Astrocyte (in vitro differentiated cells and primary cell): ENCODE data around the gene ZNF587. TPM values are rescaled to one million over a fixed set of nuclear protein-coding genes. Genes with fewer than 3 reads are reported as not detected.

ENCODE experiments used
- DNase-seq: peaks from one replicate; pipeline ENCODE4 v3.0.0-alpha.2; 2010; ENCODE audit warnings: low read depth
- FAIRE-seq: peaks from 2 replicates; lab custom pipeline; 2011; peaks lifted over from hg19 to GRCh38; lab: Jason Lieb, UNC
- H2AFZ ChIP-seq: 2 replicates; pipeline ENCODE4 v1.6.0; 2012; ENCODE audit warnings: low read depth, low read length, inconsistent platforms
- H3K27ac ChIP-seq: 2 replicates; pipeline ENCODE4 v1.5.1; 2011; ENCODE audit warnings: low read depth, low read length, inconsistent platforms
- H3K27me3 ChIP-seq: 2 replicates; pipeline ENCODE4 v1.6.0; 2011; ENCODE audit warnings: low read length, inconsistent platforms; ENCODE audit not compliant: insufficient read depth
- H3K36me3 ChIP-seq: 2 replicates; pipeline ENCODE4 v1.5.1; 2011; ENCODE audit warnings: low read length, inconsistent platforms; ENCODE audit not compliant: insufficient read depth
- H3K4me1 ChIP-seq: 2 replicates; pipeline ENCODE4 v1.5.1; 2011; ENCODE audit warnings: low read length, inconsistent platforms; ENCODE audit not compliant: insufficient read depth
- H3K4me2 ChIP-seq: 2 replicates; pipeline ENCODE4 v1.6.0; 2012; ENCODE audit warnings: low read length, inconsistent platforms
- H3K4me3 ChIP-seq: 2 replicates; pipeline ENCODE4 v1.5.1; 2011; ENCODE audit warnings: low read depth, mild to moderate bottlenecking, low read length, inconsistent platforms; ENCODE audit not compliant: insufficient read depth
- H3K79me2 ChIP-seq: 2 replicates; pipeline ENCODE4 v1.6.0; 2012; ENCODE audit warnings: mild to moderate bottlenecking, low read length, inconsistent platforms; ENCODE audit not compliant: insufficient read depth
- H3K9ac ChIP-seq: 2 replicates; pipeline ENCODE4 v1.6.0; 2012; ENCODE audit warnings: mild to moderate bottlenecking, low read length, inconsistent platforms
- H3K9me3 ChIP-seq: 2 replicates; pipeline ENCODE4 v1.5.1; 2012; ENCODE audit warnings: low read depth, mild to moderate bottlenecking, low read length, inconsistent platforms; ENCODE audit not compliant: insufficient read depth
- H4K20me1 ChIP-seq: 2 replicates; pipeline ENCODE4 v1.6.0; 2012; ENCODE audit warnings: low read length, inconsistent platforms; ENCODE audit not compliant: insufficient read depth
- H3K27ac Mint-ChIP-seq: one replicate; pipeline ENCODE4 v1.8.0; 2021; ENCODE audit warnings: mild to moderate bottlenecking, mixed read lengths; ENCODE audit not compliant: unreplicated experiment
- H3K27me3 Mint-ChIP-seq: one replicate; pipeline ENCODE4 v1.8.0; 2021; ENCODE audit warnings: low read depth, mixed read lengths; ENCODE audit not compliant: unreplicated experiment
- H3K36me3 Mint-ChIP-seq: one replicate; pipeline ENCODE4 v1.8.0; 2021; ENCODE audit warnings: low read depth, mixed read lengths; ENCODE audit not compliant: unreplicated experiment
- H3K4me1 Mint-ChIP-seq: one replicate; pipeline ENCODE4 v1.8.0; 2021; ENCODE audit warnings: low read depth, mixed read lengths; ENCODE audit not compliant: unreplicated experiment
- H3K4me3 Mint-ChIP-seq: one replicate; pipeline ENCODE4 v1.8.0; 2021; ENCODE audit warnings: mild to moderate bottlenecking, moderate library complexity, mixed read lengths; ENCODE audit not compliant: unreplicated experiment
- H3K9me3 Mint-ChIP-seq: one replicate; pipeline ENCODE4 v1.8.0; 2021; ENCODE audit warnings: mild to moderate bottlenecking, mixed read lengths; ENCODE audit not compliant: unreplicated experiment
- CTCF ChIP-seq: IDR thresholded peaks from 2 replicates; pipeline ENCODE4 v1.5.1; 2011; ENCODE audit warnings: low read depth, mild to moderate bottlenecking, inconsistent platforms, low read length, moderate library complexity; ENCODE audit not compliant: insufficient read depth
- EZH2 ChIP-seq: IDR thresholded peaks from 2 replicates; pipeline ENCODE4 v1.6.1; 2012; ENCODE audit warnings: mild to moderate bottlenecking, low read length, inconsistent platforms; ENCODE audit not compliant: insufficient read depth
- total RNA-seq: library from RNA; stranded (reverse); gene quantifications from 2 replicates; pipeline ENCODE4 v1.2.1, GENCODE V29; 2021

The ZNF587 gene
- total RNA-seq, 1 donor from 2014 or later: 37.4 TPM

GRCh38 chr19:57914531-57914930, 64.9 kb downstream of the ZNF587 start:
- Mint-ChIP-seq H3K9me3 (peaks cover 2% of the 10 kb centered on the region), H3K27ac (no peak overlapping the region), H3K36me3 (peaks cover 29% of the 10 kb centered on the region), H3K4me1 (peaks cover 14% of the 10 kb centered on the region), H3K27me3 (no peaks in the 10 kb centered on the region), H3K4me3 (peak overlapping the region; percentile 96)
- FAIRE-seq (no peak), DNase-seq (no peak)
- Histone ChIP-seq H4K20me1 (no peaks in the 10 kb centered on the region), H3K9ac (no peak overlapping the region), H3K27me3 (no peaks in the 10 kb centered on the region), H3K9me3 (peaks cover 9% of the 10 kb centered on the region), H3K36me3 (peaks cover 11% of the 10 kb centered on the region), H3K27ac (no peak overlapping the region), H3K4me1 (no peaks in the 10 kb centered on the region), H2AFZ (no peak overlapping the region), H3K79me2 (peaks cover 36% of the 10 kb centered on the region), H3K4me2 (no peak overlapping the region), H3K4me3 (no peak overlapping the region)
- TF ChIP-seq EZH2: no peak
- TF ChIP-seq CTCF: no peak

Other genes starting within 250 kb of the ZNF587 start
- gene ZNF530, start 250.0 kb upstream of the ZNF587 start, total RNA-seq: 3.5 and 4.7 TPM in 2 replicates
- 30.5 and 32.3 TPM in 2 replicates for gene ZNF134, start 235.6 kb upstream of the ZNF587 start, total RNA-seq
- gene ZNF211, start 216.7 kb upstream of the ZNF587 start, total RNA-seq: 18.2 and 21.9 TPM in 2 replicates
- gene ZSCAN4, start 180.9 kb upstream of the ZNF587 start, total RNA-seq: 0.43 and 1.2 TPM in 2 replicates
- 6.1 and 6.5 TPM in 2 replicates for gene ZNF551, start 167.9 kb upstream of the ZNF587 start, total RNA-seq
- 12.7 and 13.1 TPM in 2 replicates for gene ZNF154, start 140.7 kb upstream of the ZNF587 start, total RNA-seq
- 8.0 and 8.2 TPM in 2 replicates for gene ZNF671, start 122.2 kb upstream of the ZNF587 start, total RNA-seq
- 17.4 and 17.5 TPM in 2 replicates for gene ZNF776, start 103.0 kb upstream of the ZNF587 start, total RNA-seq
- gene ZNF586, start 80.2 kb upstream of the ZNF587 start, total RNA-seq: 8.8 and 11.5 TPM in 2 replicates
- gene ZNF552, start 34.9 kb upstream of the ZNF587 start, total RNA-seq: 7.2 and 9.6 TPM in 2 replicates
- gene ZNF587B, start 19.6 kb upstream of the ZNF587 start, total RNA-seq: 15.2 and 17.9 TPM in 2 replicates
- 31.6 and 34.7 TPM in 2 replicates for gene ZNF814, start 39.2 kb downstream of the ZNF587 start, total RNA-seq
- gene ZNF417, start 66.7 kb downstream of the ZNF587 start, total RNA-seq: 16.2 and 17.2 TPM in 2 replicates
- gene ZNF418, start 85.5 kb downstream of the ZNF587 start, total RNA-seq: 5.5 and 10.4 TPM in 2 replicates
- 7.1 and 7.3 TPM in 2 replicates for gene ZNF256, start 97.8 kb downstream of the ZNF587 start, total RNA-seq
- 0.66 and 1.5 TPM in 2 replicates for gene C19orf18, start 124.7 kb downstream of the ZNF587 start, total RNA-seq
- gene ZNF606, start 153.0 kb downstream of the ZNF587 start, total RNA-seq: 13.5 and 14.3 TPM in 2 replicates
- not detected in 2 replicates for gene ZSCAN1, start 184.2 kb downstream of the ZNF587 start, total RNA-seq
- gene ZNF135, start 209.4 kb downstream of the ZNF587 start, total RNA-seq: 1.5 and 1.7 TPM in 2 replicates
- gene ZSCAN18, start 248.4 kb downstream of the ZNF587 start, total RNA-seq: 28.6 and 31.8 TPM in 2 replicates